ENCODE data around the gene C9. TPM values are rescaled to one million over a fixed set of nuclear protein-coding genes. Genes with fewer than 3 reads are reported as not detected.

C9 gene
- total and polyA plus RNA-seq, 2 of the 4 experiments (the other 2 are of a cell fraction) = not detected

GRCh38 chr5:39266442-39266841 lies 97.9 kb downstream of the C9 start:
- Histone ChIP-seq H2AK9ac (replicated peaks; ENCODE audit: low read depth, low read length, poor library complexity) (no peak overlapping the region), H2BK15ac (ENCODE audit: low read depth, low read length) (no peak overlapping the region), H4K8ac (ENCODE audit: low read depth in 2 of 2, low read length in 2 of 2) (no peak overlapping the region), H4K5ac (ENCODE audit: low read depth, low read length) (no peak overlapping the region), H2AFZ (replicated peaks; ENCODE audit: low read length, poor library complexity) (peak overlapping the region; percentile 48), H3K4me3 (ENCODE audit: insufficient read depth, low read depth, low read length) (no peak overlapping the region), H3K9me1 (ENCODE audit: insufficient read depth, low read length) (no peaks in the 10 kb centered on the region), H3K4ac (ENCODE audit: low read depth, low read length) (no peak overlapping the region), H2BK5ac (ENCODE audit: low read depth, low read length, poor library complexity, severe bottlenecking) (no peak overlapping the region), H3K9ac (ENCODE audit: low read depth, low read length) (no peak overlapping the region), H3K4me1 (ENCODE audit: control insufficient read depth, insufficient read depth, low read length) (no peaks in the 10 kb centered on the region), H3K14ac (replicated peaks; ENCODE audit: low read depth, low read length) (no peak overlapping the region), H3K36me3 (ENCODE audit: control insufficient read depth, insufficient read depth, low read length) (no peaks in the 10 kb centered on the region), H3K4me2 (ENCODE audit: low read depth, low read length) (no peak overlapping the region), H2BK20ac (ENCODE audit: low read depth, low read length) (no peak overlapping the region), H3K27ac (ENCODE audit: insufficient read depth, low read length) (no peak overlapping the region), H4K20me1 (ENCODE audit: insufficient read depth, low read length) (no peaks in the 10 kb centered on the region), H3K23ac (ENCODE audit: low read depth, low read length) (no peak overlapping the region), H3K18ac (ENCODE audit: low read depth, low read length) (no peak overlapping the region), H3K56ac (ENCODE audit: extremely low read depth, insufficient read depth, low read length) (no peak overlapping the region), H3K9me3 (ENCODE audit: control insufficient read depth, insufficient read depth, low read length) (no peaks in the 10 kb centered on the region), H2AK5ac (ENCODE audit: low read depth, low read length) (no peak overlapping the region), H4K91ac (ENCODE audit: insufficient read depth, low read depth, low read length) (no peak overlapping the region), H2BK120ac (ENCODE audit: low read depth, low read length) (no peak overlapping the region), H3K27me3 (ENCODE audit: control insufficient read depth, insufficient read depth, low read length) (peaks cover 2% of the 10 kb centered on the region; the same call in 1 of the 2 replicates), H3K79me1 (ENCODE audit: low read depth in 1 of 2, low read length in 2 of 2) (no peaks in the 10 kb centered on the region)
- no TSS peak for BruUV-seq (replicated peaks)
- ChIA-PET POLR2A (ENCODE audit: unreplicated experiment) (no interaction called here), CTCF (interaction anchor here (0.6 kb wide), 1 partner anchor 1607 kb away, joined by 4 read pairs; no protein-coding TSS in a partner anchor)
- DNase-seq (peak; percentile 5), ATAC-seq (ENCODE audit: low read depth) (no peak)
- WGBS, 2 experiments (ENCODE audit: extremely low coverage in 2 of 2, insufficient read length in 1 of 2) = no CpG with 5 or more reads among the region's 2 CpGs
- intact Hi-C loops (cut with micrococcal nuclease) = no loop called here
- in situ Hi-C loops (cut with MboI; ENCODE audit: low sequenced_read_pairs) = no loop called here
- TF ChIP-seq MAFK (IDR thresholded peaks at IDR 0.05; ENCODE audit: low read depth, low read length) (no peak), FOS (IDR thresholded peaks at IDR 0.05; ENCODE audit: low read depth, low read length) (no peak), RCOR1 (IDR thresholded peaks at IDR 0.05; ENCODE audit: insufficient replicate concordance, low read length) (no peak), CTCF (conservative IDR thresholded peaks at IDR 0.05; ENCODE audit: low read depth, low read length) (no peak), BHLHE40 (IDR thresholded peaks at IDR 0.05; ENCODE audit: low read depth, low read length) (no peak), CEBPB (IDR thresholded peaks at IDR 0.05; ENCODE audit: low read depth, low read length) (no peak), RFX5 (IDR thresholded peaks at IDR 0.05; ENCODE audit: low read depth, low read length) (no peak), MAZ (IDR thresholded peaks at IDR 0.05; ENCODE audit: borderline replicate concordance, low read depth, low read length) (no peak), CHD1 (IDR thresholded peaks at IDR 0.05; ENCODE audit: low read depth, low read length) (no peak), SMC3 (IDR thresholded peaks at IDR 0.05; ENCODE audit: low read depth, low read length) (no peak), MXI1 (IDR thresholded peaks at IDR 0.05; ENCODE audit: borderline replicate concordance, low read depth, low read length) (no peak), POLR2A (IDR thresholded peaks at IDR 0.05; ENCODE audit: low read depth, low read length) (no peak), RAD21 (IDR thresholded peaks at IDR 0.05; ENCODE audit: low read length) (no peak), NFE2L2 (IDR thresholded peaks at IDR 0.05; ENCODE audit: low read depth, low read length) (no peak)
- TF ChIP-seq, protein P1, sequence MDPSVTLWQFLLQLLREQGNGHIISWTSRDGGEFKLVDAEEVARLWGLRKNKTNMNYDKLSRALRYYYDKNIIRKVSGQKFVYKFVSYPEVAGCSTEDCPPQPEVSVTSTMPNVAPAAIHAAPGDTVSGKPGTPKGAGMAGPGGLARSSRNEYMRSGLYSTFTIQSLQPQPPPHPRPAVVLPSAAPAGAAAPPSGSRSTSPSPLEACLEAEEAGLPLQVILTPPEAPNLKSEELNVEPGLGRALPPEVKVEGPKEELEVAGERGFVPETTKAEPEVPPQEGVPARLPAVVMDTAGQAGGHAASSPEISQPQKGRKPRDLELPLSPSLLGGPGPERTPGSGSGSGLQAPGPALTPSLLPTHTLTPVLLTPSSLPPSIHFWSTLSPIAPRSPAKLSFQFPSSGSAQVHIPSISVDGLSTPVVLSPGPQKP (IDR thresholded peaks at IDR 0.05; ENCODE audit: borderline replicate concordance, low read depth, low read length) = no peak
- TF ChIP-seq, protein P2, sequence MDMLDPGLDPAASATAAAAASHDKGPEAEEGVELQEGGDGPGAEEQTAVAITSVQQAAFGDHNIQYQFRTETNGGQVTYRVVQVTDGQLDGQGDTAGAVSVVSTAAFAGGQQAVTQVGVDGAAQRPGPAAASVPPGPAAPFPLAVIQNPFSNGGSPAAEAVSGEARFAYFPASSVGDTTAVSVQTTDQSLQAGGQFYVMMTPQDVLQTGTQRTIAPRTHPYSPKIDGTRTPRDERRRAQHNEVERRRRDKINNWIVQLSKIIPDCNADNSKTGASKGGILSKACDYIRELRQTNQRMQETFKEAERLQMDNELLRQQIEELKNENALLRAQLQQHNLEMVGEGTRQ (IDR thresholded peaks at IDR 0.05; ENCODE audit: low read depth, low read length) = no peak
- dilution Hi-C loops (cut with HindIII; ENCODE audit: low sequenced_read_pairs, unreplicated experiment) = no loop called here
